ENCODE results near the gene MAST4.
"Not testable (repeated sequence)": the region's sequence is repeated elsewhere in the genome, so short reads cannot be mapped to it uniquely, and the experiment has no call there.

MAST4 gene

GRCh38 chr5:66810848-66811261 is 214.7 kb downstream of the MAST4 start:
- DNase-seq (ENCODE audit: low read depth): no peak

GRCh38 chr5:66812291-66812690 is 216.1 kb downstream of the MAST4 start:
- DNase-seq (ENCODE audit: low read depth): no peak

DNA sequence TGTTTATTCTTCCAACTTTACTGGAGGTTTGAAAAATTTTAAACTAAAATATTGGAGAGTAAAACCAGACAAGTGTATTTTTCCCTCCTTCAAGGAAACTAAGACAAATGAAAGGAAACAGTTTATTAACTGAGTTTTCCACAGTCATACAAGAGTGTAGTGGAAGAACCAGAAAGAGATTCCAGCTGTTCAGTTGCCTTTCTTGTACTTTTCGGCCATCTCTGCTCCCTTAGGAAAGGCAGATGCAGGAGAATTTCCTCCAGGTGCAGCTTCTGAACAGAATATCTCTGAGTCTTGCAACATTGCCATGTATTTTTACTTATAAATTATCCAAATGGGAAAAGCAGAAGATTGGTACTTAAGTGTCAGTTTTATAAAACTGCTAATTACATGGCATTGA is 217.1 kb downstream of the MAST4 start:
- no peak for DNase-seq (ENCODE audit: low read depth)

- peak; percentile 9 for DNase-seq (ENCODE audit: low read depth)
Observed at GRCh38 chr5:66814146-66814991, 218.2 kb downstream of the MAST4 start.

DNA sequence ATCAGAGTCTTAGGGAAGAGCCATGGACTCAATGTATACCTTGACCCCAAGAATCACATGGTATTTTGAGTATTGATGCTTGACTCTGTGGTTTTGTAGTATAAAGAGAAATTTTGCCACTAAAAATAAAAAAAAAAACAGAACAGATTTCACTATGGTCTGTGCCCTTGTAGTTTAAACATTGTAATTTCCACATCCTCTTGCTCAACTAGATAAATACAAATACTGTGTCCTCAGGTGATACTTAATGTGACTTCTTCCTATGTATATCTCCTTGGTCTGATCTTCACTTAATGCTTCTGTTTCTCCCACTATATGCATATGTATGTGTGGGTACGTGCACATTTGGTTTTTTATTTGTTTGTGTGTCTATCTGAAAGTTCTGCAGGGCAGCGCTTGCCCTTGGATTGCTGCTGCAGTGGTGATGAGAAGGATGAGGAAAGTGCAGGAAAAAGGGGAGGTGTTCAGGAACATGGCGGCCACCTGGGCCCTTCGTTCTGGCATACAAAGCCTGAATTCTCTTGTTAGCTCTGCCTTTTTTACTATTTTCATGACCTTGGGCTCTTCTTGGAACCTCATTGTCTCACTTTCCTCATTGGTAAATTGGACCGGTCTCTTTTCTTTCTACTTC is 222.2 kb downstream of the MAST4 start:
- DNase-seq (ENCODE audit: low read depth): no peak

GRCh38 chr5:66818935-66819328 is 222.7 kb downstream of the MAST4 start:
- DNase-seq (ENCODE audit: low read depth): no peak

DNA sequence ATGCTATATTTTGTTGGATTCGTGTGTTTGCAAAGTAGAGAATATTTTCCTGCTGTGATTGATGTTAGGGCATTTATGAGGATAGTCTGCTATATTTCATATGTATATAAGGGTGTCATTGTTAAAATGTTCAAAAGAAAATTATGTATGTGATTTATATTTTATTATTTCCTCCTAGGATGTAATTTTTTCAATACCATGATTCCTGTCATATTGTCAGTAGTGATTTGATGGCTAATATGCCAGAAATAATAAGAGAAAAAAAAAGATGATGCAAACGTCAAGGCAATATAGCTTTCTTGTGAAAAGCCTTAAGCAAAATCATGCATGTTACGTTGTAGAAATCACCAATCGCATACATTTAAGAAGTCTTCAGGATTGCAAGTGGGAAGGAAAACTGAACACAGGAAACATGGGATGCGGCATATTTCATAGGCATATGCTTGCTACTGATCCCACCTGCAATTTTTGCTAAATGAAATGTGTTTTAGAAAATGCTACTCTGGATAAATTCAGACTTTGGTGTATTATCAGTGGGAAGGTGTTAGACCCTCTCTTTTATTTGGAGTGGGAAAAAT is 224.5 kb downstream of the MAST4 start:
- DNase-seq (ENCODE audit: low read depth): no peak

GRCh38 chr5:66821688-66822429 is 225.7 kb downstream of the MAST4 start:
- DNase-seq (ENCODE audit: low read depth): no peak

DNA sequence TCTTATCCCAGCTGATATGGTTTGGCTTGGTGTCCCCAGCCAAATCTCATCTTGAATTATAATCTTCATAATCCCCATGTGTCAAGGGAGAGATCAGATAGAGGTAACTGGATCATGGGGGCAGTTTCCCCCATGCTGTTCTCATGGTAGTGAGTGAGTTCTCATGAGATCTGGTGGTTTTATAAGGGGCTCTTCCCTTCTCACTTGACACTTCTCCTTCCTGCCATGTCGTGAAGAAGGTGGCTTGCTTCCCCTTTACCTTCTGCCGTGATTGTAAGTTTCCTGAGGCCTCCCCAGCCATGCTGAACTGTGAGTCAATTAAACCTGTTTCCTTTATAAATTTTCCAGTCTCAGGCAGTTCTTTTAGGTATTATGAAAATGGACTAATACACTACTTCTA is 226.7 kb downstream of the MAST4 start:
- DNase-seq (ENCODE audit: low read depth): not testable (repeated sequence)

GRCh38 chr5:66824476-66824875 is 228.3 kb downstream of the MAST4 start:
- no peak for DNase-seq (ENCODE audit: low read depth)

GRCh38 chr5:66826263-66826662 is 230.1 kb downstream of the MAST4 start:
- DNase-seq (ENCODE audit: low read depth): no peak

GRCh38 chr5:66826696-66827095 is 230.5 kb downstream of the MAST4 start:
- DNase-seq (ENCODE audit: low read depth): no peak

GRCh38 chr5:66828046-66828547 is 231.9 kb downstream of the MAST4 start:
- no peak for DNase-seq (ENCODE audit: low read depth)

- peak; percentile 37 for DNase-seq (ENCODE audit: low read depth)
Observed at GRCh38 chr5:66828548-66829357, 232.6 kb downstream of the MAST4 start.

DNA sequence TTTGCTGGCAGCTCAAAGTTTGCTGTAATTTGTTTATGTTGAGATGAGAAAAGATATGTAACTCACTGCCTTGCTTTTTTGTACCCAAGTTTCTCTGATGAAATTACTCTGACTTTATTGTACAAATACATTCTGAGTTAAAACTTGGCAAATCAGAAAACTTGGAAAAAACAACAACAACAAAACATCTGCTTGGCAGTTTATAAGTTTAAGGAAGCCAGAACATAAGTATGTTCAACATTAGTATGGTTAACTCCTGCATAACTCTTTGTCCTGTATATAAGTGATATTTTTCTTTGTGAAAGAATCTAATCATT is 233.1 kb downstream of the MAST4 start:
- no peak for DNase-seq (ENCODE audit: low read depth)

- DNase-seq (ENCODE audit: low read depth): no peak
Observed at GRCh38 chr5:66829826-66830225, 233.6 kb downstream of the MAST4 start.

DNA sequence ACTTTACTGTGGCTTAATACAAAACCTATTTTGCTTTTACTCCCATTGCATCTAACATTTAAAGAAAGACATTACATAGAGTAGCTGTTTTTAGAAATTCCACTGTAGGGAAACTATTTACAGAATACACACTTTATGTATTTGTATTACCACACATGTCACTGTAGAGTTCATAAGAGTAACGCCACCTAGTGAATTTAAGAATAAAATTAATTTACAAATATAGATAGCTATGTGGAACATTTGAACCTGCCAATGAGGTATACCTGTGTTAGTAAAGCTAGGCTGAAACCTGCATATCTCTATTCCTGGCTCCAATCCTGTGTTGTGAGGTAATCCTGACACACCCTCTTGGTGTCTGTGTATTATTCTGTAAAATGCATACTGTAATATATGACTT is 234.4 kb downstream of the MAST4 start:
- no peak for DNase-seq (ENCODE audit: low read depth)

GRCh38 chr5:66839636-66840185 is 243.5 kb downstream of the MAST4 start:
- DNase-seq (ENCODE audit: low read depth): no peak

GRCh38 chr5:66840511-66841013 is 244.4 kb downstream of the MAST4 start:
- no peak for DNase-seq (ENCODE audit: low read depth)

DNA sequence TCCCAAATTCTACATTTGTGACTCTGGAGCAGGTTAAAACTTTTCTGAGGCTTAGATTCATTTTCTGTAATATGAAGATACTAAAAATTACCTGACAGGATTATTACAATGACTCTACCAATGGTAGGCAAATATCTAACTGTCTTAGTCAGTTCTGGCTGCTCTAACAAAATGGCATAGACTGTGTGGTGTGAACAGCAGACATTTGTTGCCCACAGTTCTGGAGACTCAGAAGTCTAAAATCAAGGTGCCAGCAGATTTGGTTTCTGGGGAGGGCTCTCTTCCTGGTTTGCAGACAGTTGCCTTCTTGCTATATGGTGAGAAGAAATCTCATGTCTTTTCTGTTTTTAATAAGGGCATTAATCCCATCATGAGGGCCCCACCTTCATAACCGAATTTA is 245.1 kb downstream of the MAST4 start:
- DNase-seq (ENCODE audit: low read depth): no peak

DNA sequence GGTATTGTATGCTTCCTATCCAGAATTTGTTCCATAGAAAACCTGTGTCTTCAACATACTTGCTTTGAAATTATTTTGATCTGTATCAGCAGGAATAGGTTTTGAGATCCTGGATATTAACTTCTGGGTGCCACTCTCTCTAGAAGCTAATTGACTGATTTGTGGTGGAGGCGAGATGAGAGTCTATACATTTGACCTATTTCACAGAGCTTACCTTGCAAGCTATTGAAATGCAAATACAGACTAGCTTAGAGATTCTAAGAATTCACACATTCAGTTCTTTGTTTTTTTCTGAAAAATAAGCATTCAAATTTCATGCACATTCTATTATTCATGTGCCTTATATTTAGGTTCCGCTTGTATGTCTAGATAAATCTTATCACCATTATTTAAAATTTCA is 246.3 kb downstream of the MAST4 start:
- no peak for DNase-seq (ENCODE audit: low read depth)
